ENCODE measurements around the gene RRBP1.

Gene RRBP1

DNA sequence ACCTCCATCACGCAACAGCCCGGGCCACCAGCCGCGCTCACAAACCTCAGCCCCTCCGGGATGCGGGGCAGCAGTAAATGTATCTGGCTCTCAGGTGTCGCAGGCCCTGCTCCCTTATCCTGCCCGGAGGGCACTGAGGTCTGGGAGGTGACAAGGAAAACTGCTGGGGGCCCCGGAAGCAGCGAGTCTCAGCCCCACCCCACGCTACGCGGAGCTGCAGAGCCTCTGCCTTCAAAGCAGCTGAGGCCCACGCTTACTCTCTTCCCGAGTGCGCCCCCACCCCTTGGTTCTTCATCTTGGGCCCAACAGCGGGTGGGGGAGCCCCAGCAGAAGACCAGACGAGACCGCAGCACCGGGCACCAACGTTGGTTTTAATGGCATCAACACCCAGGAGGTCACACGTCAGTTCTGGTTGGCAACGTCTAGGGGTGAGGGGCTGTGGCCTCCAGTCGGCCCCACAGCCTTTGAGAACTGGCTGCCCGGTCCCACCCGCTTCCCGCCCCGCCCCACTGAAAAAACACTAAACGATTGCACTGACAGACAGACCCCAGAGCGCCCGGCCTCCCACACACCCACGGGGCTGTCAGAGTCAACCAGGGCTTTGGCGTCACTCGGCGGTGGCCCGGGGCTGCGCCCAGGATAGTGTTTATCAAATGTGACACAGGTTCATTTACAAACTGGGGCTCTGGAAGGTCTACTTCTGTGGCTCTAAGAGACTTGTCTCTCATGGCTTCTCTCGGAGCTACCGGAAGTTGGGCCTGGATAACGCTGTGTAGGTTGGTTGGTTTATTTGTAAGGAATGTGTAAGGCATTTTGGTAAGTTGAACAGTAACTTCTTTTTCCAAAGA is 68.5 kb downstream of the RRBP1 start:
- Mint-ChIP-seq H3K4me1 (ENCODE audit: low read depth) (peaks cover 23% of the 10 kb centered on the region), H3K27ac (peak overlapping the region; percentile 66), H3K4me3 (no peak overlapping the region), H3K36me3 (ENCODE audit: low read depth) (peaks cover 20% of the 10 kb centered on the region), H3K27me3 (ENCODE audit: low read depth) (no peaks in the 10 kb centered on the region), H3K9me3 (no peaks in the 10 kb centered on the region)
- no peak for DNase-seq (ENCODE audit: low spot score)

GRCh38 chr20:17612992-17613327 is 69.1 kb downstream of the RRBP1 start:
- H3K27ac Mint-ChIP-seq, result peak overlapping the region; percentile 94
- H3K27me3 Mint-ChIP-seq (ENCODE audit: low read depth), result no peaks in the 10 kb centered on the region
- H3K4me3 Mint-ChIP-seq, result no peak overlapping the region
- H3K36me3 Mint-ChIP-seq (ENCODE audit: low read depth), result peaks cover 20% of the 10 kb centered on the region
- H3K4me1 Mint-ChIP-seq (ENCODE audit: low read depth), result peaks cover 23% of the 10 kb centered on the region
- no peaks in the 10 kb centered on the region for H3K9me3 Mint-ChIP-seq
- no peak for DNase-seq (ENCODE audit: low spot score)

- Mint-ChIP-seq H3K27me3 (ENCODE audit: low read depth) (no peaks in the 10 kb centered on the region), H3K4me1 (ENCODE audit: low read depth) (peaks cover 23% of the 10 kb centered on the region), H3K4me3 (peak overlapping the region; percentile 52), H3K9me3 (no peaks in the 10 kb centered on the region), H3K36me3 (ENCODE audit: low read depth) (peaks cover 22% of the 10 kb centered on the region), H3K27ac (peak overlapping the region; percentile 94)
- DNase-seq (ENCODE audit: low spot score), result no peak
Measured at GRCh38 chr20:17612287-17612991, 69.6 kb downstream of the RRBP1 start.

DNA sequence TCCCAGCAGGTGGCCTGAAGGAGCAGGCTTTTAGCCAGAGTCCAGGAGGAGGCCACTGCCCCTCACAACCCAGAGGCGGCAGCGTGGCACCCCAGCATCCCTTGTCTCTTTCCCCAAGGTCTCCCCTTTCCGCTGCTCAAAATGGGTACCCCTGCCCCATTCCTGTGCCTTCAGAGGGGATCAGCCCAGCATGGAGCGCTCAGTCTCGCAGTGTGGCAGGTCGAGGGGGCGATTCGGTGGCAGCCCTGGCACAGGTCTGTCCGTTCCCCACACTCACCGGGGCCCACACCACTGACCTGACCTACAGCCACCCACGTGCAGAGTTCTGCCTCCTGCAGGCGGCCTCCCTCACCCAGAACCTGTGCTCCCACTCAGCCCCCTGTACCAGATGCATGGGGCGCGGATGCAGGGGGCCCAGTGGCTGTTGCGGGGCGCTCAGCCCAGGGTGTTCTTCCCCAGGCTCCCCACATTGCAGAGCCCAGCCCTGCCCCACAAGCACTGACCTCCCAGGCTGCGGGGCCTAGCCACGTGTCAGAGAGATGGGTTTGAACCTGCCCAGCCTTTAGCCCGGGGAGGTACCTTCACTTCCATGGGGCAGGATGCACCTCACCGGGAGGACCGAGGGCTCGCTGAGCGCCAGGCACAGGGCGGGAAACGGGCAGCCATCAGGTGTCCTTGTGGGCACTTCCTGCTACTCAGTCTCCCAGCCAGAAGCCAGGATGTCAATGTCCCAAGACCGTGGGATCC is 70.3 kb downstream of the RRBP1 start:
- no peaks in the 10 kb centered on the region for H3K27me3 Mint-ChIP-seq (ENCODE audit: low read depth)
- no peaks in the 10 kb centered on the region for H3K9me3 Mint-ChIP-seq
- H3K4me1 Mint-ChIP-seq (ENCODE audit: low read depth), result peaks cover 23% of the 10 kb centered on the region
- H3K4me3 Mint-ChIP-seq, result no peak overlapping the region
- H3K27ac Mint-ChIP-seq, result peak overlapping the region; percentile 94
- DNase-seq (ENCODE audit: low spot score), result no peak
- H3K36me3 Mint-ChIP-seq (ENCODE audit: low read depth), result peaks cover 22% of the 10 kb centered on the region

- Mint-ChIP-seq H3K27ac (peak overlapping the region; percentile 60), H3K27me3 (ENCODE audit: low read depth) (no peaks in the 10 kb centered on the region), H3K9me3 (no peaks in the 10 kb centered on the region), H3K36me3 (ENCODE audit: low read depth) (peaks cover 22% of the 10 kb centered on the region), H3K4me3 (no peak overlapping the region), H3K4me1 (ENCODE audit: low read depth) (peaks cover 23% of the 10 kb centered on the region)
- no peak for DNase-seq (ENCODE audit: low spot score)
Measured at GRCh38 chr20:17611290-17611539, 70.8 kb downstream of the RRBP1 start.

- H3K27ac Mint-ChIP-seq, result peak overlapping the region; percentile 82
- peaks cover 22% of the 10 kb centered on the region for H3K36me3 Mint-ChIP-seq (ENCODE audit: low read depth)
- H3K4me1 Mint-ChIP-seq (ENCODE audit: low read depth), result peaks cover 23% of the 10 kb centered on the region
- no peaks in the 10 kb centered on the region for H3K27me3 Mint-ChIP-seq (ENCODE audit: low read depth)
- peak; percentile 28 for DNase-seq (ENCODE audit: low spot score)
- H3K9me3 Mint-ChIP-seq, result no peaks in the 10 kb centered on the region
- H3K4me3 Mint-ChIP-seq, result peak overlapping the region; percentile 65
Measured at GRCh38 chr20:17610566-17611289, 71.3 kb downstream of the RRBP1 start.

DNA sequence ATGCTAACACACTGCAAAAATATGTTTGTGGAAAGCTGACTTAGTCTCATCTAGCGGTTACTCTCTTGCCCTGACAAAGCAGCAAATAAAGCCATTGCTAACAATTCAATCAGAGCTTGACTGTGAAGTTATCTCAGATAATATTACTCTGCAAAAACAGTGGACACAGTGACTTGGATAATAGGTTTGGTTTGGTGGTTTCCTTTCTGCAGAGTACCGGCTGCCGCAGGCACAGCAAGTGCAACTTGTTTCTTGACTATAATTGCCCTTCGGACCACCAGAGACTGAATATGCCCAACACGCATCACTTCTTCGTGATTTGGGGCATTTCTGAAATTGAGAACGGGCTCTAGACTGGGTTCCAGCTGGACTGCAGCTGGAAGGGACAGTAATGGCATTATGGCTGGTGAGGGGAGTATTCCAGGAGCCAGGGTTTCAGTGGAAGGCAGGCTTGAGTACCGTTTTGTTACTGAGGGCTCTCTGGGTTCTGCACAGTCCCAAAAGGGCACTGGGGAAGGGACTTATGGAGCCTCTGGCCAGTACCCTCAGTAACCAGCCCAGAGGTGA is 72.1 kb downstream of the RRBP1 start:
- no peak for DNase-seq (ENCODE audit: low spot score)
- H3K9me3 Mint-ChIP-seq, result no peaks in the 10 kb centered on the region
- peaks cover 23% of the 10 kb centered on the region for H3K36me3 Mint-ChIP-seq (ENCODE audit: low read depth)
- H3K27ac Mint-ChIP-seq, result peak overlapping the region; percentile 82
- no peaks in the 10 kb centered on the region for H3K27me3 Mint-ChIP-seq (ENCODE audit: low read depth)
- peaks cover 23% of the 10 kb centered on the region for H3K4me1 Mint-ChIP-seq (ENCODE audit: low read depth)
- H3K4me3 Mint-ChIP-seq, result peak overlapping the region; percentile 65

DNA sequence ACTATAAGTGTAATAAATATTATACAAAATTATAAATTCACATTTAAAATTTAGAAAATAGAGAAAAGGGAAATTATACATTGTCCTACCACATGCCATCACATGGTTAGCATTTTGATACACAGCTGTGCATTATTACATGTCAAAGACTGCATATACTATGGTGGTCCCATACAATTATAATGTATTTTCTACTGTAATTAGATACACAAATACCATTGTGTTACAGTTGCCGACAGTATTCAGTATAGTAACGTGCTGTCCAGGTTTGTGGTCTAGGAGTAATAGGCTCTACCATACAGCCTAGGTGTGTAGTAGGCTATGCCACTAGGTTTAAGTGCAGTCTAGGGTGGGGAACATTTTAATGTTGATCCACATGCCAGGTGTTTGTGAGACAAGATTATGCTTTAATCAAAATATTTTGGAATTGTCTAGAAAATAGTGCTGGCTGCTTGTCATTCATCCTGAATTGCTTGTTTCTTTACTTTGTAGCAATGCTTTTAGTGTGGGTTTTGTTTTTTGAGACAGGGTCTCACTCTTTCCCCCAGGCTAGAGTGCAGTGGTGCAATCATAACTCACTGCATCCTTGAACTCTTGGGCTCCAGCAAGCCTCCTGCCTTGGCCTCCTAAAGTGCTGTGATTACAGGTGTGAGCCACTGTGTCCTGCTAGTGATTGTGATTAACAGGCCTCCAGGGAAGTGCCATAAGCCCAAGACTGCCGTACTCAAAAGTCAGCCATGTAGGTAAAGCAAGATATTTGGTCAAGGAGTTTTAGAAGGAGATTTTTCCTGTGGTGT is 73.1 kb downstream of the RRBP1 start:
- Mint-ChIP-seq H3K9me3 (no peaks in the 10 kb centered on the region), H3K4me3 (peak overlapping the region; percentile 5), H3K4me1 (ENCODE audit: low read depth) (peaks cover 23% of the 10 kb centered on the region), H3K27me3 (ENCODE audit: low read depth) (no peaks in the 10 kb centered on the region), H3K27ac (peak overlapping the region; percentile 74), H3K36me3 (ENCODE audit: low read depth) (peaks cover 24% of the 10 kb centered on the region)
- no peak for DNase-seq (ENCODE audit: low spot score)

DNA sequence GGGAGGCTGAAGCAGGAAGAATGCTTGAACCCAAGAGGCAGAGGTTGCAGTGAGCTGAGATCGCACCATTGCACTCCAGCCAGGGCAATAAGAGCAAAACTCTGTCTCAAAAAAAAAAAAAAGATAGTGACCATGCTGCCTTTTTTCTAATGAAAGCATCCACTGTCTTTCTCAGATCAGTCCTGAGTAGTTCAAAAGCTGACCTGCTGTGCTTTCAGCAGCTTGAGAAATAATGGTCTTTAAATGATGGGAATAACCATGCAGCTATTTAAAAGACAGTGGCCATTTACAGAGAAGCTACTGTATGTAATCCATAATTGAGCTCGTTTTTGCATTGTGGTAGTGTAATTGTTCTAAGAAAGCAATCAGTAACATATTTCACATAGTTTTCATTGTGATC is 76.0 kb downstream of the RRBP1 start:
- DNase-seq (ENCODE audit: low spot score), result no peak
- H3K4me3 Mint-ChIP-seq, result no peak overlapping the region
- peaks cover 22% of the 10 kb centered on the region for H3K36me3 Mint-ChIP-seq (ENCODE audit: low read depth)
- no peaks in the 10 kb centered on the region for H3K9me3 Mint-ChIP-seq
- H3K27ac Mint-ChIP-seq, result no peak overlapping the region
- no peaks in the 10 kb centered on the region for H3K27me3 Mint-ChIP-seq (ENCODE audit: low read depth)
- H3K4me1 Mint-ChIP-seq (ENCODE audit: low read depth), result peaks cover 24% of the 10 kb centered on the region

DNA sequence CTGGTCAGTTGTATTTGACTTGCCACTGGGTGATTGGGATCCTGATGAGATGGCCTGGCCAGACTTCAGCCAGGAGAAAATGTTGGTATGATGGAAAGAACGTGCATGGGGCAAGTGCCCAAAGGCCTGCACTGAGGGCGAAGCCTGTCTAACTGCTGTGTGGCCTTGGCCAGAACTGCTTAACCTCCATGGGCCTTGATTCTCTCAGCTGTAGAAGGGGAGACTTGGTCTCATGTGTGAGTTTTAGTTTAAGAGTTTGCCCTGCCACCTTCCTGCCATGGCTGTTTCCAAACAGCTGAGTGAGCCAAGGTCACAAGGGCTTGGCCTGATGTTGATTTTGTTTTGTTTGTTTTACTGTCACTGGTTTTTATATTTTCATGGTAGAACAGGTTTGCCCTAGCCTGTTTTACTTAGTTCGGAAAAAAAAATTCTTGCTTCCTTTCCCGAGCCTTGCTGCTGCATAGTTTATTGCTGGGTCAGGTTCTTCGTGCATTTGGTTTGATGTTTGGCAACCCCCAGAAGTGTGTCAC is 76.8 kb downstream of the RRBP1 start:
- peaks cover 26% of the 10 kb centered on the region for H3K36me3 Mint-ChIP-seq (ENCODE audit: low read depth)
- H3K27me3 Mint-ChIP-seq (ENCODE audit: low read depth), result no peaks in the 10 kb centered on the region
- no peak overlapping the region for H3K27ac Mint-ChIP-seq
- peaks cover 18% of the 10 kb centered on the region for H3K4me1 Mint-ChIP-seq (ENCODE audit: low read depth)
- H3K4me3 Mint-ChIP-seq, result no peak overlapping the region
- no peak for DNase-seq (ENCODE audit: low spot score)
- H3K9me3 Mint-ChIP-seq, result no peaks in the 10 kb centered on the region

- Mint-ChIP-seq H3K4me3 (no peak overlapping the region), H3K4me1 (ENCODE audit: low read depth) (peaks cover 6% of the 10 kb centered on the region), H3K9me3 (no peaks in the 10 kb centered on the region), H3K27me3 (ENCODE audit: low read depth) (no peaks in the 10 kb centered on the region), H3K27ac (no peak overlapping the region), H3K36me3 (ENCODE audit: low read depth) (peaks cover 11% of the 10 kb centered on the region)
- DNase-seq (ENCODE audit: low spot score), result no peak
Measured at GRCh38 chr20:17602493-17602892, 79.5 kb downstream of the RRBP1 start.

GRCh38 chr20:17601957-17602356 is 80.1 kb downstream of the RRBP1 start:
- H3K27ac Mint-ChIP-seq, result peak overlapping the region; percentile 21
- no peaks in the 10 kb centered on the region for H3K9me3 Mint-ChIP-seq
- peaks cover 6% of the 10 kb centered on the region for H3K4me1 Mint-ChIP-seq (ENCODE audit: low read depth)
- DNase-seq (ENCODE audit: low spot score), result no peak
- no peak overlapping the region for H3K4me3 Mint-ChIP-seq
- peaks cover 11% of the 10 kb centered on the region for H3K36me3 Mint-ChIP-seq (ENCODE audit: low read depth)
- H3K27me3 Mint-ChIP-seq (ENCODE audit: low read depth), result no peaks in the 10 kb centered on the region

Measured in T-helper 2 cell treated with Interferon-gamma antibody and Interleukin-4, amounts not matched to agents 5 μg/mL and 100 μg/mL, for 36 hours (primary cell).